HUES6 (cell line): ENCODE measurements around the gene FGF21.

Experiments
- H3K27ac ChIP-seq: 2 replicates; pipeline ENCODE4 v1.7.0; 2013; ENCODE audit warnings: low read depth, mild to moderate bottlenecking, low read length, inconsistent platforms
- H3K27me3 ChIP-seq: 2 replicates; pipeline ENCODE4 v1.6.1; 2013; ENCODE audit warnings: low read length; ENCODE audit not compliant: control insufficient read depth, insufficient read depth
- H3K36me3 ChIP-seq: 2 replicates; pipeline ENCODE4 v1.6.1; 2013; ENCODE audit warnings: low read length; ENCODE audit not compliant: control insufficient read depth, insufficient read depth
- H3K4me1 ChIP-seq: 2 replicates; pipeline ENCODE4 v1.6.1; 2013; ENCODE audit warnings: low read length; ENCODE audit not compliant: control insufficient read depth, insufficient read depth
- H3K4me3 ChIP-seq: 2 replicates; pipeline ENCODE4 v1.5.1; 2013; ENCODE audit warnings: low read depth, low read length
- H3K9ac ChIP-seq: one replicate; pipeline ENCODE4 v1.6.1; 2013; ENCODE audit warnings: mild to moderate bottlenecking, low read length
- H3K9me3 ChIP-seq: 2 replicates; pipeline ENCODE4 v1.6.1; 2013; ENCODE audit warnings: low read depth, low read length; ENCODE audit not compliant: control insufficient read depth, insufficient read depth

FGF21 gene

GRCh38 chr19:48735031-48735615 is 20.2 kb upstream of the FGF21 start:
- peaks cover 17% of the 10 kb centered on the region for H3K4me1 ChIP-seq
- peaks cover 12% of the 10 kb centered on the region for H3K27me3 ChIP-seq
- peak overlapping the region; percentile 61 for H3K9ac ChIP-seq
- H3K27ac ChIP-seq, result peak overlapping the region; percentile 35; the same call in 1 of the 2 replicates
- no peaks in the 10 kb centered on the region for H3K9me3 ChIP-seq
- H3K36me3 ChIP-seq, result no peaks in the 10 kb centered on the region
- H3K4me3 ChIP-seq, result peak overlapping the region; percentile 79

GRCh38 chr19:48737360-48737998 is 17.8 kb upstream of the FGF21 start:
- H3K36me3 ChIP-seq, result no peaks in the 10 kb centered on the region
- peaks cover 21% of the 10 kb centered on the region for H3K27me3 ChIP-seq
- no peaks in the 10 kb centered on the region for H3K9me3 ChIP-seq
- H3K4me1 ChIP-seq, result peaks cover 31% of the 10 kb centered on the region
- no peak overlapping the region for H3K27ac ChIP-seq
- H3K9ac ChIP-seq, result no peak overlapping the region
- peak overlapping the region; percentile 47; the same call in 1 of the 2 replicates for H3K4me3 ChIP-seq

- Histone ChIP-seq H3K27ac (no peak overlapping the region), H3K9ac (peak overlapping the region; percentile 52), H3K4me3 (peak overlapping the region; percentile 62)
Observed at GRCh38 chr19:48738557-48739403, 16.5 kb upstream of the FGF21 start.

GRCh38 chr19:48739404-48740163 is 15.7 kb upstream of the FGF21 start:
- H3K36me3 ChIP-seq, result no peaks in the 10 kb centered on the region
- H3K27me3 ChIP-seq, result peaks cover 21% of the 10 kb centered on the region
- no peaks in the 10 kb centered on the region for H3K9me3 ChIP-seq
- H3K4me3 ChIP-seq, result peak overlapping the region; percentile 62
- H3K9ac ChIP-seq, result peak overlapping the region; percentile 52
- peaks cover 31% of the 10 kb centered on the region for H3K4me1 ChIP-seq
- H3K27ac ChIP-seq, result no peak overlapping the region

More at GRCh38 chr19:48738557-48739403, 16.5 kb upstream of the FGF21 start:
- Histone ChIP-seq H3K27me3 (peaks cover 21% of the 10 kb centered on the region), H3K36me3 (no peaks in the 10 kb centered on the region), H3K4me1 (peaks cover 31% of the 10 kb centered on the region), H3K9me3 (no peaks in the 10 kb centered on the region)

GRCh38 chr19:48740164-48740972 is 15.0 kb upstream of the FGF21 start, which contains the start of gene RASIP1:
TSS of gene RASIP1 (minus strand) at chr19:48740610. CDS start at chr19:48740282, 328 bp downstream.
- no peaks in the 10 kb centered on the region for H3K36me3 ChIP-seq
- peaks cover 21% of the 10 kb centered on the region for H3K27me3 ChIP-seq
- no peak within 1 kb of the TSS for H3K9ac ChIP-seq
- peaks cover 31% of the 10 kb centered on the region for H3K4me1 ChIP-seq
- H3K9me3 ChIP-seq, result no peaks in the 10 kb centered on the region
- H3K27ac ChIP-seq, result no peak within 1 kb of the TSS
- peak within 1 kb of the TSS; percentile 62 for H3K4me3 ChIP-seq

- Histone ChIP-seq H3K4me3 (peak overlapping the region; percentile 62), H3K4me1 (peaks cover 39% of the 10 kb centered on the region), H3K27ac (no peak overlapping the region), H3K9me3 (no peaks in the 10 kb centered on the region), H3K9ac (no peak overlapping the region), H3K36me3 (no peaks in the 10 kb centered on the region), H3K27me3 (peaks cover 21% of the 10 kb centered on the region)
Observed at GRCh38 chr19:48741129-48741999, 14.0 kb upstream of the FGF21 start.

- H3K9ac ChIP-seq, result no peak overlapping the region
- peaks cover 21% of the 10 kb centered on the region for H3K27me3 ChIP-seq
- H3K27ac ChIP-seq, result no peak overlapping the region
Observed at GRCh38 chr19:48742096-48742495, 13.2 kb upstream of the FGF21 start.

GRCh38 chr19:48745208-48745995 is 9.9 kb upstream of the FGF21 start:
- peaks cover 12% of the 10 kb centered on the region for H3K36me3 ChIP-seq
- H3K27me3 ChIP-seq, result peaks cover 6% of the 10 kb centered on the region
- H3K9ac ChIP-seq, result no peak overlapping the region
- H3K9me3 ChIP-seq, result no peaks in the 10 kb centered on the region
- H3K4me3 ChIP-seq, result peak overlapping the region; percentile 51
- H3K27ac ChIP-seq, result no peak overlapping the region
- peaks cover 22% of the 10 kb centered on the region for H3K4me1 ChIP-seq

More at GRCh38 chr19:48742096-48742495, 13.2 kb upstream of the FGF21 start:
- H3K4me3 ChIP-seq, result peak overlapping the region; percentile 62; the same call in 1 of the 2 replicates
- H3K4me1 ChIP-seq, result peaks cover 39% of the 10 kb centered on the region
- no peaks in the 10 kb centered on the region for H3K9me3 ChIP-seq
- no peaks in the 10 kb centered on the region for H3K36me3 ChIP-seq

GRCh38 chr19:48746110-48746509 is 9.2 kb upstream of the FGF21 start:
- H3K4me3 ChIP-seq, result peak overlapping the region; percentile 86
- H3K27ac ChIP-seq, result peak overlapping the region; percentile 61; the same call in 1 of the 2 replicates
- H3K9ac ChIP-seq, result peak overlapping the region; percentile 55
- H3K36me3 ChIP-seq, result peaks cover 19% of the 10 kb centered on the region
- peaks cover 16% of the 10 kb centered on the region for H3K4me1 ChIP-seq
- H3K9me3 ChIP-seq, result no peaks in the 10 kb centered on the region
- H3K27me3 ChIP-seq, result no peaks in the 10 kb centered on the region
